H1 (cell line): ENCODE data around the gene PPP1R2. TPM values are rescaled to one million over a fixed set of nuclear protein-coding genes. Genes with fewer than 3 reads are reported as not detected.

Source experiments
- CBX8 ChIP-seq: fragments of 300-800, 300-1000 bp; sonication (generic); IDR thresholded peaks from 2 replicates; pipeline ENCODE4 v1.7.1; 2016; ENCODE audit warnings: low read depth, low read length, borderline replicate concordance
- EZH2 ChIP-seq: fragments of 200-600 bp; sonication (generic); IDR thresholded peaks from 2 replicates; pipeline ENCODE4 v1.7.1; 2012; ENCODE audit warnings: low read depth, mild to moderate bottlenecking, moderate library complexity, low read length, inconsistent platforms; ENCODE audit not compliant: severe bottlenecking
- SP4 ChIP-seq: IDR thresholded peaks from 2 replicates; pipeline ENCODE4 v1.6.1; 2012; ENCODE audit warnings: low read length, inconsistent platforms
- polyA plus RNA-seq, 7 experiments: library from polyadenylated mRNA; depleted of rRNA in 3 of 7; stranded (reverse) in 5 of 7; unstranded in 2 of 7; fragments of >200 nt in 5 of 7; fragments of 200-250 nt in 2 of 7; gene quantifications; 1 replicate in 5 of 7; 2 replicates in 1 of 7; 4 replicates in 1 of 7; pipeline versions ENCODE4 v1.2.1 to v1.2.3, GENCODE V29; 2011 to 2013; ENCODE audit warnings: missing spikeins in 2 of 7, mixed read lengths in 2 of 7
- total RNA-seq: library from RNA; stranded (reverse); fragmentation: NEBNext Ultra II Directional; extraction: Animal tissue kit (Norgen Biotek cat#: 25700); gene quantifications from 2 replicates; pipeline ENCODE4 v1.2.1, GENCODE V29; 2021
- TF ChIP-seq, protein P1 (sequence below): fragments of 300-600 bp; sonication (generic); IDR thresholded peaks from 2 replicates; pipeline ENCODE4 v1.7.1; 2012; ENCODE audit warnings: low read length, moderate library complexity, mild to moderate bottlenecking, inconsistent platforms; ENCODE audit not compliant: insufficient replicate concordance

The PPP1R2 gene
- total and polyA plus RNA-seq, 2 of the 8 experiments (the other 6 are each of a cell fraction or from before 2014, with no cell fraction given), result 14.0 to 26.5 TPM

GRCh38 chr3:195535293-195535692 is 7.8 kb downstream of the PPP1R2 start (continued):
- TF ChIP-seq, protein P1, sequence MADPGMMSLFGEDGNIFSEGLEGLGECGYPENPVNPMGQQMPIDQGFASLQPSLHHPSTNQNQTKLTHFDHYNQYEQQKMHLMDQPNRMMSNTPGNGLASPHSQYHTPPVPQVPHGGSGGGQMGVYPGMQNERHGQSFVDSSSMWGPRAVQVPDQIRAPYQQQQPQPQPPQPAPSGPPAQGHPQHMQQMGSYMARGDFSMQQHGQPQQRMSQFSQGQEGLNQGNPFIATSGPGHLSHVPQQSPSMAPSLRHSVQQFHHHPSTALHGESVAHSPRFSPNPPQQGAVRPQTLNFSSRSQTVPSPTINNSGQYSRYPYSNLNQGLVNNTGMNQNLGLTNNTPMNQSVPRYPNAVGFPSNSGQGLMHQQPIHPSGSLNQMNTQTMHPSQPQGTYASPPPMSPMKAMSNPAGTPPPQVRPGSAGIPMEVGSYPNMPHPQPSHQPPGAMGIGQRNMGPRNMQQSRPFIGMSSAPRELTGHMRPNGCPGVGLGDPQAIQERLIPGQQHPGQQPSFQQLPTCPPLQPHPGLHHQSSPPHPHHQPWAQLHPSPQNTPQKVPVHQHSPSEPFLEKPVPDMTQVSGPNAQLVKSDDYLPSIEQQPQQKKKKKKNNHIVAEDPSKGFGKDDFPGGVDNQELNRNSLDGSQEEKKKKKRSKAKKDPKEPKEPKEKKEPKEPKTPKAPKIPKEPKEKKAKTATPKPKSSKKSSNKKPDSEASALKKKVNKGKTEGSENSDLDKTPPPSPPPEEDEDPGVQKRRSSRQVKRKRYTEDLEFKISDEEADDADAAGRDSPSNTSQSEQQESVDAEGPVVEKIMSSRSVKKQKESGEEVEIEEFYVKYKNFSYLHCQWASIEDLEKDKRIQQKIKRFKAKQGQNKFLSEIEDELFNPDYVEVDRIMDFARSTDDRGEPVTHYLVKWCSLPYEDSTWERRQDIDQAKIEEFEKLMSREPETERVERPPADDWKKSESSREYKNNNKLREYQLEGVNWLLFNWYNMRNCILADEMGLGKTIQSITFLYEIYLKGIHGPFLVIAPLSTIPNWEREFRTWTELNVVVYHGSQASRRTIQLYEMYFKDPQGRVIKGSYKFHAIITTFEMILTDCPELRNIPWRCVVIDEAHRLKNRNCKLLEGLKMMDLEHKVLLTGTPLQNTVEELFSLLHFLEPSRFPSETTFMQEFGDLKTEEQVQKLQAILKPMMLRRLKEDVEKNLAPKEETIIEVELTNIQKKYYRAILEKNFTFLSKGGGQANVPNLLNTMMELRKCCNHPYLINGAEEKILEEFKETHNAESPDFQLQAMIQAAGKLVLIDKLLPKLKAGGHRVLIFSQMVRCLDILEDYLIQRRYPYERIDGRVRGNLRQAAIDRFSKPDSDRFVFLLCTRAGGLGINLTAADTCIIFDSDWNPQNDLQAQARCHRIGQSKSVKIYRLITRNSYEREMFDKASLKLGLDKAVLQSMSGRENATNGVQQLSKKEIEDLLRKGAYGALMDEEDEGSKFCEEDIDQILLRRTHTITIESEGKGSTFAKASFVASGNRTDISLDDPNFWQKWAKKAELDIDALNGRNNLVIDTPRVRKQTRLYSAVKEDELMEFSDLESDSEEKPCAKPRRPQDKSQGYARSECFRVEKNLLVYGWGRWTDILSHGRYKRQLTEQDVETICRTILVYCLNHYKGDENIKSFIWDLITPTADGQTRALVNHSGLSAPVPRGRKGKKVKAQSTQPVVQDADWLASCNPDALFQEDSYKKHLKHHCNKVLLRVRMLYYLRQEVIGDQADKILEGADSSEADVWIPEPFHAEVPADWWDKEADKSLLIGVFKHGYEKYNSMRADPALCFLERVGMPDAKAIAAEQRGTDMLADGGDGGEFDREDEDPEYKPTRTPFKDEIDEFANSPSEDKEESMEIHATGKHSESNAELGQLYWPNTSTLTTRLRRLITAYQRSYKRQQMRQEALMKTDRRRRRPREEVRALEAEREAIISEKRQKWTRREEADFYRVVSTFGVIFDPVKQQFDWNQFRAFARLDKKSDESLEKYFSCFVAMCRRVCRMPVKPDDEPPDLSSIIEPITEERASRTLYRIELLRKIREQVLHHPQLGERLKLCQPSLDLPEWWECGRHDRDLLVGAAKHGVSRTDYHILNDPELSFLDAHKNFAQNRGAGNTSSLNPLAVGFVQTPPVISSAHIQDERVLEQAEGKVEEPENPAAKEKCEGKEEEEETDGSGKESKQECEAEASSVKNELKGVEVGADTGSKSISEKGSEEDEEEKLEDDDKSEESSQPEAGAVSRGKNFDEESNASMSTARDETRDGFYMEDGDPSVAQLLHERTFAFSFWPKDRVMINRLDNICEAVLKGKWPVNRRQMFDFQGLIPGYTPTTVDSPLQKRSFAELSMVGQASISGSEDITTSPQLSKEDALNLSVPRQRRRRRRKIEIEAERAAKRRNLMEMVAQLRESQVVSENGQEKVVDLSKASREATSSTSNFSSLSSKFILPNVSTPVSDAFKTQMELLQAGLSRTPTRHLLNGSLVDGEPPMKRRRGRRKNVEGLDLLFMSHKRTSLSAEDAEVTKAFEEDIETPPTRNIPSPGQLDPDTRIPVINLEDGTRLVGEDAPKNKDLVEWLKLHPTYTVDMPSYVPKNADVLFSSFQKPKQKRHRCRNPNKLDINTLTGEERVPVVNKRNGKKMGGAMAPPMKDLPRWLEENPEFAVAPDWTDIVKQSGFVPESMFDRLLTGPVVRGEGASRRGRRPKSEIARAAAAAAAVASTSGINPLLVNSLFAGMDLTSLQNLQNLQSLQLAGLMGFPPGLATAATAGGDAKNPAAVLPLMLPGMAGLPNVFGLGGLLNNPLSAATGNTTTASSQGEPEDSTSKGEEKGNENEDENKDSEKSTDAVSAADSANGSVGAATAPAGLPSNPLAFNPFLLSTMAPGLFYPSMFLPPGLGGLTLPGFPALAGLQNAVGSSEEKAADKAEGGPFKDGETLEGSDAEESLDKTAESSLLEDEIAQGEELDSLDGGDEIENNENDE, result no peak
- TF ChIP-seq CBX8 (no peak), SP4 (no peak), EZH2 (no peak)
- TF ChIP-seq, all 59 proteins: peak for 0
